EL (cell line): ENCODE data around the gene CYP4F3.
A peak's percentile ranks its signal among the peaks of the same experiment; 100 is the strongest.
"Not testable (repeated sequence)": the region's sequence is repeated elsewhere in the genome, so short reads cannot be mapped to it uniquely, and the experiment has no call there.

Experiments
- DNase-seq: peaks from one replicate; pipeline ENCODE4 v3.0.0-alpha.2; 2016

Gene CYP4F3

GRCh38 chr19:15671891-15672579 is 31.3 kb downstream of the CYP4F3 start:
- no peak for DNase-seq

- peak; percentile 2 for DNase-seq
These were observed 32.0 kb downstream of the CYP4F3 start, which contains the start of gene CYP4F12 for GRCh38 chr19:15672580-15673175. CYP4F12 (plus strand) TSS chr19:15673087; CDS start chr19:15673530, 443 bp downstream.

- DNase-seq = no peak
These were observed 32.5 kb downstream of the CYP4F3 start for GRCh38 chr19:15673176-15673654.

GRCh38 chr19:15675560-15675959 is 34.9 kb downstream of the CYP4F3 start:
- no peak for DNase-seq

- DNase-seq = no peak
These were observed 38.4 kb downstream of the CYP4F3 start for GRCh38 chr19:15679089-15679488.

GRCh38 chr19:15679865-15680264 is 39.2 kb downstream of the CYP4F3 start:
- not testable (repeated sequence) for DNase-seq

- no peak for DNase-seq
These were observed 40.0 kb downstream of the CYP4F3 start for GRCh38 chr19:15680478-15681322.

- no peak for DNase-seq
These were observed 42.7 kb downstream of the CYP4F3 start for GRCh38 chr19:15683411-15683810.

GRCh38 chr19:15684828-15685227 is 44.1 kb downstream of the CYP4F3 start:
- DNase-seq = no peak

- no peak for DNase-seq
These were observed 56.0 kb downstream of the CYP4F3 start for GRCh38 chr19:15696654-15697194.

- no peak for DNase-seq
These were observed 61.2 kb downstream of the CYP4F3 start for GRCh38 chr19:15701757-15702533.

- peak; percentile 33 for DNase-seq
These were observed 61.8 kb downstream of the CYP4F3 start for GRCh38 chr19:15702534-15702930.
